A549 (cell line): Measurements from ENCODE around the gene KIF3A.

Experiments
- CTCF ChIP-seq: fragments of >200 bp; sonication (Bioruptor Twin); formaldehyde crosslinking; IDR thresholded peaks from 3 replicates; pipeline ENCODE4 v1.5.1; 2016
- ELK1 ChIP-seq: fragments of 150-350 bp; IDR thresholded peaks from 2 replicates; pipeline ENCODE4 v1.6.1; 2014; ENCODE audit warnings: low read depth, mild to moderate bottlenecking, low read length
- FOSL2 ChIP-seq, 2 experiments: fragments of 450-650 bp in 1 of 2; fragments of >200 bp in 1 of 2; sonication (Bioruptor Twin) in 1 of 2; formaldehyde crosslinking; IDR thresholded peaks; 2 replicates each; pipeline versions ENCODE4 v1.5.0 to v1.6.1; 2016 to 2020; ENCODE audit warnings: mild to moderate bottlenecking in 1 of 2, moderate library complexity in 1 of 2

DNA sequence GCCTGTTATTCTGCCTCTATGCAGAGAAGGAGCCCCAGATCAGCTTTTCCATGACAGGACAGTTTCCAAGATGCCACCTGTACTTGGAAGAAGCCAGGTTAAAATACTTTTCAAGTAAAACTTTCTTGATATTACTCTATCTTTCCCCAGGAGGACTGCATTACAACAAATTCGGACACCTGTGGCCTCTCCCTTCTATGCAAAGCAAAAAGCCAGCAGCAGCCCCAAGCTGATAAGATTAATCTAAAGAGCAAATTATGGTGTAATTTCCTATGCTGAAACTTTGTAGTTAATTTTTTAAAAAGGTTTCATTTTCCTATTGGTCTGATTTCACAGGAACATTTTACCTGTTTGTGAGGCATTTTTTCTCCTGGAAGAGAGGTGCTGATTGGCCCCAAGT is 63.9 kb downstream of the KIF3A start:
- TF ChIP-seq FOSL2 (IDR thresholded peaks at IDR 0.05) (no peak), FOSL2 (CRISPR knock-in tag; IDR thresholded peaks at IDR 0.05) (no peak), CTCF (no peak), ELK1 (no peak)
